IMR-90 (cell line): ENCODE results near the gene PRR33. TPM values are rescaled to one million over a fixed set of nuclear protein-coding genes. Genes with fewer than 3 reads are reported as not detected.

Source experiments
- ATAC-seq: fragments of 200-7000 bp; cut with Tn5 transposase; 2 replicates; pipeline ENCODE4 v1.9.1; 2020; ENCODE audit warnings: low read depth, mild to moderate bottlenecking, moderate library complexity
- BruUV-seq: library from RNA; stranded (reverse); fragments of 400-500 nt; replicated peaks from 2 replicates; lab custom pipeline; 2021; lab: Mats Ljungman, UMichigan
- CTCF ChIA-PET: fragments of 300-600 bp; formaldehyde crosslinking; extraction: SDS; loops from one replicate; lab custom pipeline; 2021; ENCODE audit warnings: antibody characterized with exemption; lab: Yijun Ruan, JAX
- POLR2A ChIA-PET: fragments of 300-600 bp; sonication (Branson Sonifier 250); formaldehyde crosslinking; loops from one replicate; lab custom pipeline; 2022; ENCODE audit warnings: antibody characterized with exemption; ENCODE audit not compliant: unreplicated experiment; lab: Charles Lee
- DNase-seq: peaks from one replicate; pipeline ENCODE4 v3.0.0; 2013
- H2AFZ ChIP-seq: replicated peaks from 2 replicates; pipeline ENCODE3; 2013; ENCODE audit warnings: low read length, mild to moderate bottlenecking; ENCODE audit not compliant: poor library complexity
- H2AK5ac ChIP-seq: 2 replicates; pipeline ENCODE4 v1.6.1; 2013; ENCODE audit warnings: low read depth, low read length, inconsistent platforms
- H2AK9ac ChIP-seq: replicated peaks from 2 replicates; pipeline ENCODE3; 2013; ENCODE audit warnings: mild to moderate bottlenecking, low read depth, low read length, moderate library complexity; ENCODE audit not compliant: poor library complexity
- H2BK120ac ChIP-seq: 2 replicates; pipeline ENCODE4 v1.6.1; 2013; ENCODE audit warnings: low read depth, low read length, inconsistent platforms
- H2BK15ac ChIP-seq: 3 replicates; pipeline ENCODE4 v1.6.1; 2013; ENCODE audit warnings: low read depth, low read length, inconsistent platforms
- H2BK20ac ChIP-seq: 2 replicates; pipeline ENCODE4 v1.6.1; 2013; ENCODE audit warnings: low read depth, mild to moderate bottlenecking, inconsistent platforms, low read length, moderate library complexity
- H2BK5ac ChIP-seq: 2 replicates; pipeline ENCODE4 v1.6.1; 2013; ENCODE audit warnings: mild to moderate bottlenecking, low read depth, low read length, inconsistent platforms; ENCODE audit not compliant: poor library complexity, severe bottlenecking
- H3K14ac ChIP-seq: replicated peaks from 2 replicates; pipeline ENCODE4 v1.6.1; 2013; ENCODE audit warnings: low read depth, low read length, inconsistent platforms
- H3K18ac ChIP-seq: 2 replicates; pipeline ENCODE4 v1.6.1; 2013; ENCODE audit warnings: low read depth, low read length, control low read depth
- H3K23ac ChIP-seq: 2 replicates; pipeline ENCODE4 v1.6.1; 2013; ENCODE audit warnings: low read depth, low read length, inconsistent platforms
- H3K27ac ChIP-seq: 2 replicates; pipeline ENCODE4 v1.5.1; 2013; ENCODE audit warnings: mild to moderate bottlenecking, control low read depth, low read length; ENCODE audit not compliant: insufficient read depth
- H3K27me3 ChIP-seq: 2 replicates; pipeline ENCODE4 v1.6.1; 2013; ENCODE audit warnings: low read length; ENCODE audit not compliant: control insufficient read depth, insufficient read depth
- H3K36me3 ChIP-seq: 2 replicates; pipeline ENCODE4 v1.6.1; 2013; ENCODE audit warnings: low read length, mixed read lengths; ENCODE audit not compliant: control insufficient read depth, insufficient read depth
- H3K4ac ChIP-seq: 2 replicates; pipeline ENCODE4 v1.6.1; 2013; ENCODE audit warnings: low read depth, low read length, inconsistent platforms
- H3K4me1 ChIP-seq: 2 replicates; pipeline ENCODE4 v1.6.1; 2013; ENCODE audit warnings: low read length, mixed read lengths; ENCODE audit not compliant: control insufficient read depth, insufficient read depth
- H3K4me2 ChIP-seq: 2 replicates; pipeline ENCODE4 v1.6.1; 2013; ENCODE audit warnings: low read depth, mild to moderate bottlenecking, control low read depth, low read length, moderate library complexity
- H3K4me3 ChIP-seq: 2 replicates; pipeline ENCODE4 v1.5.1; 2013; ENCODE audit warnings: low read depth, mild to moderate bottlenecking, control low read depth, low read length, moderate library complexity; ENCODE audit not compliant: insufficient read depth
- H3K56ac ChIP-seq: 2 replicates; pipeline ENCODE4 v1.6.1; 2013; ENCODE audit warnings: low read length, inconsistent platforms; ENCODE audit not compliant: insufficient read depth; ENCODE audit errors: extremely low read depth
- H3K79me1 ChIP-seq, 2 experiments: 2 replicates each; pipeline ENCODE4 v1.6.1; 2013; ENCODE audit warnings: low read length in 2 of 2, inconsistent platforms in 1 of 2, low read depth in 1 of 2
- H3K9ac ChIP-seq: 2 replicates; pipeline ENCODE4 v1.6.1; 2013; ENCODE audit warnings: low read depth, low read length, control low read depth
- H3K9me1 ChIP-seq: 2 replicates; pipeline ENCODE4 v1.6.1; 2013; ENCODE audit warnings: low read length, inconsistent platforms; ENCODE audit not compliant: insufficient read depth
- H3K9me3 ChIP-seq: 2 replicates; pipeline ENCODE4 v1.6.1; 2013; ENCODE audit warnings: low read length; ENCODE audit not compliant: control insufficient read depth, insufficient read depth
- H4K20me1 ChIP-seq: 2 replicates; pipeline ENCODE4 v1.6.1; 2013; ENCODE audit warnings: low read length, inconsistent platforms; ENCODE audit not compliant: insufficient read depth
- H4K5ac ChIP-seq: 2 replicates; pipeline ENCODE4 v1.6.1; 2013; ENCODE audit warnings: mild to moderate bottlenecking, low read depth, low read length, control low read depth
- H4K8ac ChIP-seq, 2 experiments: 2 replicates each; pipeline ENCODE4 v1.6.1; 2013; ENCODE audit warnings: low read depth in 2 of 2, low read length in 2 of 2, control low read depth in 1 of 2, inconsistent platforms in 1 of 2
- H4K91ac ChIP-seq: 2 replicates; pipeline ENCODE4 v1.6.1; 2013; ENCODE audit warnings: low read depth, low read length, inconsistent platforms; ENCODE audit not compliant: insufficient read depth
- BHLHE40 ChIP-seq: fragments of 150-350 bp; IDR thresholded peaks from 2 replicates; pipeline ENCODE4 v1.6.1; 2016; ENCODE audit warnings: mild to moderate bottlenecking, low read depth, low read length
- CEBPB ChIP-seq: IDR thresholded peaks from 2 replicates; pipeline ENCODE4 v1.6.1; 2012; ENCODE audit warnings: low read depth, low read length, improper control_type of control experiment
- CHD1 ChIP-seq: IDR thresholded peaks from 2 replicates; pipeline ENCODE4 v1.6.1; 2012; ENCODE audit warnings: low read depth, low read length, improper control_type of control experiment
- CTCF ChIP-seq: conservative IDR thresholded peaks from 2 replicates; pipeline ENCODE4 v1.5.1; 2012; ENCODE audit warnings: mild to moderate bottlenecking, low read depth, low read length, improper control_type of control experiment
- FOS ChIP-seq: fragments of 150-350 bp; IDR thresholded peaks from 2 replicates; pipeline ENCODE4 v1.6.1; 2016; ENCODE audit warnings: low read depth, low read length
- MAFK ChIP-seq: IDR thresholded peaks from 2 replicates; pipeline ENCODE4 v1.6.1; 2012; ENCODE audit warnings: low read depth, low read length, improper control_type of control experiment
- MAZ ChIP-seq: IDR thresholded peaks from 2 replicates; pipeline ENCODE4 v1.6.1; 2012; ENCODE audit warnings: low read depth, mild to moderate bottlenecking, low read length, improper control_type of control experiment, moderate library complexity, borderline replicate concordance
- MXI1 ChIP-seq: IDR thresholded peaks from 2 replicates; pipeline ENCODE4 v1.6.1; 2012; ENCODE audit warnings: low read depth, mild to moderate bottlenecking, low read length, moderate library complexity, borderline replicate concordance
- RAD21 ChIP-seq: IDR thresholded peaks from 2 replicates; pipeline ENCODE4 v1.6.1; 2012; ENCODE audit warnings: low read length, improper control_type of control experiment
- RCOR1 ChIP-seq: IDR thresholded peaks from 2 replicates; pipeline ENCODE4 v1.6.1; 2012; ENCODE audit warnings: mild to moderate bottlenecking, low read length, improper control_type of control experiment; ENCODE audit not compliant: insufficient replicate concordance
- RFX5 ChIP-seq: IDR thresholded peaks from 2 replicates; pipeline ENCODE4 v1.8.0; 2012; ENCODE audit warnings: low read depth, mild to moderate bottlenecking, low read length, moderate library complexity
- SMC3 ChIP-seq: fragments of 150-350 bp; IDR thresholded peaks from 2 replicates; pipeline ENCODE4 v1.6.1; 2016; ENCODE audit warnings: low read depth, mild to moderate bottlenecking, antibody characterized with exemption, low read length, moderate library complexity
- USF2 ChIP-seq: fragments of 150-350 bp; IDR thresholded peaks from 2 replicates; pipeline ENCODE4 v1.6.1; 2017; ENCODE audit warnings: mild to moderate bottlenecking, antibody characterized with exemption, low read length, low read depth
- WGBS, 2 experiments: methylation state at CpG; one replicate each; pipeline versions ENCODE4 v1.1.5 to v1.1.7; 2013; ENCODE audit warnings: missing lambda C conversion rate in 2 of 2; ENCODE audit not compliant: insufficient read length in 1 of 2; ENCODE audit errors: extremely low coverage in 2 of 2; 5-methylcytosine and 5-hydroxymethylcytosine counted together
- dilution Hi-C: fragments of 300-500 bp; cut with HindIII; formaldehyde crosslinking; loops from one replicate; pipeline ENCODE4 v1.14.3; 2018; ENCODE audit warnings: low sequenced_read_pairs; ENCODE audit not compliant: unreplicated experiment
- in situ Hi-C: fragments of 300-500 bp; cut with MboI; formaldehyde crosslinking; loops from 3 replicates; pipeline ENCODE4 v1.14.3; 2019; ENCODE audit warnings: low sequenced_read_pairs, inconsistent platforms, mixed read lengths
- intact Hi-C: fragments of 100-400 bp; cut with micrococcal nuclease; formaldehyde crosslinking; loops from 2 replicates; pipeline ENCODE4 v1.10.0; 2022
- polyA plus RNA-seq, 3 experiments: library from polyadenylated mRNA; depleted of rRNA; stranded (reverse); fragments of >200 nt; gene quantifications; 2 replicates each; pipeline ENCODE4 v1.2.3, GENCODE V29; 2012; ENCODE audit warnings: low replicate concordance in 1 of 3
- total RNA-seq: library from RNA; depleted of rRNA; stranded (reverse); fragments of >200 nt; gene quantifications from 2 replicates; pipeline ENCODE4 v1.2.3, GENCODE V29; 2012
- TF ChIP-seq, protein P1 (sequence below): fragments of 150-350 bp; IDR thresholded peaks from 2 replicates; pipeline ENCODE4 v1.6.1; 2016; ENCODE audit warnings: low read depth, mild to moderate bottlenecking, low read length, moderate library complexity, borderline replicate concordance

PRR33 gene
- total and polyA plus RNA-seq, 2 of the 4 experiments (the other 2 are of a cell fraction), result not detected

- Histone ChIP-seq H2AK5ac (no peak overlapping the region), H2BK15ac (no peak overlapping the region), H2AFZ (no peak overlapping the region), H3K9me3 (no peaks in the 10 kb centered on the region), H3K23ac (no peak overlapping the region), H3K9me1 (no peaks in the 10 kb centered on the region), H3K27me3 (peaks cover 22% of the 10 kb centered on the region; the same call in 1 of the 2 replicates), H2BK20ac (no peak overlapping the region), H4K5ac (no peak overlapping the region), H2BK120ac (no peak overlapping the region), H3K4me1 (no peaks in the 10 kb centered on the region), H3K4me2 (no peak overlapping the region), H2BK5ac (no peak overlapping the region), H3K18ac (no peak overlapping the region), H3K56ac (no peak overlapping the region), H2AK9ac (no peak overlapping the region), H4K91ac (no peak overlapping the region), H3K79me1 (no peaks in the 10 kb centered on the region), H4K20me1 (no peaks in the 10 kb centered on the region), H3K4ac (no peak overlapping the region), H4K8ac (no peak overlapping the region), H3K9ac (no peak overlapping the region), H3K27ac (no peak overlapping the region), H3K36me3 (no peaks in the 10 kb centered on the region), H3K4me3 (no peak overlapping the region), H3K14ac (no peak overlapping the region)
- no peak for ATAC-seq
- WGBS, 2 experiments, result 28% methylated on average over 30 of the region's 50 CpGs; no CpG with 5 or more reads in 1 of the 2 experiments
- in situ Hi-C loops (no loop called here), dilution Hi-C loops (no loop called here), intact Hi-C loops (no loop called here)
- no peak for TF ChIP-seq MAFK
- TF ChIP-seq MAZ, result no peak
- no peak for TF ChIP-seq MXI1
- TF ChIP-seq SMC3, result no peak
- no peak for TF ChIP-seq RFX5
- TF ChIP-seq RAD21, result no peak
- TF ChIP-seq BHLHE40, result no peak
- TF ChIP-seq, protein P1, sequence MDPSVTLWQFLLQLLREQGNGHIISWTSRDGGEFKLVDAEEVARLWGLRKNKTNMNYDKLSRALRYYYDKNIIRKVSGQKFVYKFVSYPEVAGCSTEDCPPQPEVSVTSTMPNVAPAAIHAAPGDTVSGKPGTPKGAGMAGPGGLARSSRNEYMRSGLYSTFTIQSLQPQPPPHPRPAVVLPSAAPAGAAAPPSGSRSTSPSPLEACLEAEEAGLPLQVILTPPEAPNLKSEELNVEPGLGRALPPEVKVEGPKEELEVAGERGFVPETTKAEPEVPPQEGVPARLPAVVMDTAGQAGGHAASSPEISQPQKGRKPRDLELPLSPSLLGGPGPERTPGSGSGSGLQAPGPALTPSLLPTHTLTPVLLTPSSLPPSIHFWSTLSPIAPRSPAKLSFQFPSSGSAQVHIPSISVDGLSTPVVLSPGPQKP, result no peak
- no peak for TF ChIP-seq RCOR1
- TF ChIP-seq CEBPB, result no peak
- TF ChIP-seq USF2, result no peak
- no peak for TF ChIP-seq CTCF
- TF ChIP-seq CHD1, result no peak
- TF ChIP-seq FOS, result no peak
- DNase-seq, result no peak
- BruUV-seq, result no TSS peak
- CTCF ChIA-PET, result interaction anchor here (0.7 to 1.0 kb wide), 2 partner anchors 11 to 271 kb away, joined by 3 read pairs; no protein-coding TSS in a partner anchor
- POLR2A ChIA-PET, result no interaction called here
Observed at GRCh38 chr11:1870721-1871466, 20.8 kb downstream of the PRR33 start.
